SK-N-MC (cell line): ENCODE results near the gene PNPLA1.

Experiments used
- EZH2 ChIP-seq: fragments of 200-600 bp; sonication (generic); IDR thresholded peaks from one replicate; pipeline ENCODE4 v1.6.1; 2017; ENCODE audit warnings: antibody characterized with exemption
- POLR2AphosphoS5 ChIP-seq: IDR thresholded peaks from 2 replicates; pipeline ENCODE4 v1.6.1; 2012; ENCODE audit warnings: mild to moderate bottlenecking, low read depth, low read length, borderline replicate concordance

- no peak for TF ChIP-seq EZH2
- no peak for TF ChIP-seq POLR2AphosphoS5
Observed at GRCh38 chr6:36319821-36320220, 50.0 kb downstream of the PNPLA1 start.
